Fibroblast of upper back skin (primary cell): ENCODE results near the gene STK11.

Experiments
- DNase-seq: peaks from one replicate; pipeline ENCODE4 v3.0.0-alpha.2; 2013

The STK11 gene

DNA sequence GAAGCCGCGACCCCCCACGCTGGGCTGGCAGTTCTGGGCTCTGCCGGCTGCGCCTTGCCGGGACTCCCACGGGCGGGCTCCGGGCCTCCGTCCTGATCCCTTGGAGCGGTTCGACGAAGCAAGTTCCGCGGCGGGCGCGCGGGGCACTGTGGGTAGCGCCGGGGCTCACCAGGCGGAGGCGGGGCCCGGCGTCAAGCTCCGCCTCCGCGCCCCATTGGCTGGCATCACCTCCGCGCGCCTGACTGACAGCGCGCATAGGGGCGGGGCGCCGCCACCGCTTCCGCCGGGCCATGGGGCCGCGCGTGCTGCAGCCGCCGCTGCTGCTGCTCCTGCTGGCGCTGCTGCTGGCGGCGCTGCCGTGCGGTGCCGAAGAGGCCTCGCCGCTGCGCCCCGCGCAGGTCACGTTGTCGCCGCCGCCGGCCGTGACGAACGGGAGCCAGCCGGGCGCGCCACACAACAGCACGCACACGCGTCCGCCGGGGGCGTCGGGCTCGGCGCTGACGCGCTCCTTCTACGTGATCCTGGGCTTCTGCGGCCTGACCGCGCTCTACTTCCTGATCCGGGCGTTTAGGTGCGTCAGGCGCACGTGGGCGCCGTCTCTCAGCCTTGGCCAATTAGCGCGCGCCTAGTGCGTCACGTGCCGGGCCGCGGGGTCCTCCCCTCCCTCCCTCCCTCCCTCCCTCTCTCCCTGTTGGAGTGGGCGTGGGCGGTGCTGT, 69.8 kb downstream of the STK11 start, which contains the start of gene FAM174C:
Gene FAM174C, plus strand, starts transcription at position 271 of the 716 bp plus-strand sequence. Its CDS starts 20 bp downstream, at position 291.
- peak; percentile 97 for DNase-seq

DNA sequence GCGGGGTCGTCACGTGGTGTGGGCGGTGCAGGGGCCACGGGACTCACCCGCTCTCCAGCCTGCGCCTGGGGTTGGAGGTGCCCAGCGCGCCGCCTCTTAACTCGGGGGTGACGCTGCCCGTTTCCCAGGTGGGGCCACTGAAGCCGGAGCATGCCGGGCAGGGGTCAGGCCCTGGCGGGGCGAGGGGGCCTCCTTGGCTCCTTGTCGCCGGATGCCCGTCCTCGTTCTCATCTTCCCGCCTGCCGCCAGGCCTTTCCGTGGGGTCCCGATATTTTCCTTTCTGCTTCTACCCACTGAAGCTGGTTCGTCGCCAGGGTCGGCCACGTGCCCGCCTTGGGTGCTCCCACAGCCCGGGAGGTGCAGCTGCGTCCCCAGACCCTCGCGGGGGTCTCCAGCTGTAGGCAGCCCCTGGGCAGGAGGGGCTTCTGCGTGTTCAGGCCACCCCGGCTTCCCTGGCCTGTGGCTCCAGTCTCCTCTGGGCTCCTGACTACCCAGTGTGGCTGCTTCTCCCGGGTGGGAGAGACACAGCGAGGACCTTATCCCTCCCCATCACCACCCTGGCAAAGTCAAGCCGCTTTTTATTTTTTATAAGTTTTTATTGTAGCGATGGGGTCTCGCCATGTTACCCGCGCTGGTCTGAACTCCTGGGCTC, 70.5 kb downstream of the STK11 start:
- DNase-seq: no peak

DNA sequence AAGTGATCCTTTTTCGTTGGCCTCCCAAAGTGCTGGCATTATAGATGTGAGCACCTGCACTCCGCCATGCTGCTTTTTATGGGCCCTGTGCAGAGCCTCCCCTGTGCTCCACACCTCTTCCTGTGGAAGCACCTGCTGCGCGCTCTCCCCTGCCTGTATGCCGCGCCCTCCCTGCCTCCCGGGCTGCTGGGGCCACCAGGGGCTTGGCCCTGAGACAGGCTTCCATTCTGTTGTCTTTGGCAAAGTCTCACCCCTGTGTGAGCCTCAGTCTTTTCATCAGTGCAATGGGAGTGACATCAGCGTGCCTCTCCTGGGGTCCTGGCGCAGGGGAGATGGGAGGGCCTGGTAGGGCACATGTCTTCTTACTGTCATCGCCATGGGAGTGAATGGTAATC, 71.0 kb downstream of the STK11 start:
- no peak for DNase-seq

DNA sequence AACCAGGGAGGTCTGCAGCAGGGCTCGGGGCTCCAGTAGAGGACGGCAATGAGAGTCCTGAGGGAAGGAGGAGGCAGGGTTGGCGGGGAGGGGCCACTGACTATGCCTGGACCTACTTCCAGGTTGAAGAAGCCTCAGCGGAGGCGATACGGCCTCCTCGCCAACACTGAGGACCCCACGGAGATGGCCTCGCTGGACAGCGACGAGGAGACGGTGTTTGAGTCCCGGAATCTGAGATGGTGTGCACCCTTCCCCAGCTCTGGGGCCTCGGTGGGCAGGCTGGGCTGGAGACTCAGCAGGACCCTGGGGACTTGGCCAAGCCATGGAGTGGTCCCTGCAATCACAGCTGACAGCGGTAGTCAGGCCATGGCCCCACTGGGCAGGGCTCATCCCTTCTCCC, 71.5 kb downstream of the STK11 start:
- DNase-seq: no peak
